Measurements from ENCODE around the gene CALR. TPM values are rescaled to one million over a fixed set of nuclear protein-coding genes. Genes with fewer than 3 reads are reported as not detected.
A peak's percentile ranks its signal among the peaks of the same experiment; 100 is the strongest.

CALR gene
- total and polyA plus RNA-seq, 9 of the 15 experiments (the other 6 are each of a cell fraction or from before 2014, with no cell fraction given), result 126 to 811 (median 642) TPM

DNA sequence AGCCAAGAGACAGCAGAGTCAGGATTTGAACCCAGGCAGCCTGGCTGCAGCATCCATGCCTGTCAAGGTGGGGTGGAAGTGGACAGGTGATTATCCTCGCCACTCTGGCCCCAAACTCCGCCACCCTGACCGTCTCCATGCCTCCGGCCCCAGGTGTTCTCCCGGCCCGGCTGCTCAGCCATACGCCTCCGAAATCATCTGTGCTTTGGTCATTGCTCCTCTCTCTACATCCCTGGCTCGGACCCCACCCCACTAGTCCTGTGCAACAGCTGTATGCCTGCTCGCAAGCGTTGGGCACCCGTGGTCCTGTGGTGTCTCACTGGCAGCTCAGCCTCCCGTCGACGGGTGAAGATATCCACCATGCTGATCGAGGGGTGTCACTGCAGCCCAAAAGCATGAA lies 34.8 kb downstream of the CALR start:
- H3K79me2 ChIP-seq (ENCODE audit: control insufficient read depth, insufficient read depth, low read length), result no peaks in the 10 kb centered on the region
- H4K20me1 ChIP-seq (replicated peaks; ENCODE audit: control insufficient read depth, insufficient read depth, low read length), result no peaks in the 10 kb centered on the region
- WGBS (ENCODE audit: insufficient coverage, low coverage, missing lambda C conversion rate), result 75% methylated on average over 16 of the region's 16 CpGs
- no peaks in the 10 kb centered on the region for H3K36me3 ChIP-seq (ENCODE audit: control insufficient read depth, insufficient read depth, low read length)
- H3K9me3 ChIP-seq (replicated peaks; ENCODE audit: control insufficient read depth, insufficient read depth, low read depth, low read length), result no peaks in the 10 kb centered on the region
- no peak overlapping the region for H3K9ac ChIP-seq (ENCODE audit: insufficient read depth in 1 of 2, low read depth in 2 of 2, low read length in 2 of 2)
- FAIRE-seq (no peak), ATAC-seq (no peak), DNase-seq (ENCODE audit: extremely low read depth in 1 of 4, low spot score in 3 of 4) (peak in 1 of 4 experiments; percentile 2)
- in situ Hi-C loops (cut with MboI), result loop anchor here (10.0 kb wide), 1 partner anchor 452 kb away; no protein-coding TSS in a partner anchor
- H3K4me2 ChIP-seq (ENCODE audit: insufficient read depth, low read length), result no peak overlapping the region
- CTCF ChIA-PET (ENCODE audit: low intra/inter-chr PET ratio), result no interaction called here
- H3K27me3 ChIP-seq (ENCODE audit: control insufficient read depth in 2 of 2, insufficient read depth in 2 of 2, low read length in 2 of 2), result no peaks in the 10 kb centered on the region
- no peak overlapping the region for H2AFZ ChIP-seq (ENCODE audit: low read depth, low read length)
- intact Hi-C loops (cut with micrococcal nuclease), result no loop called here
- no TSS peak for BruUV-seq (replicated peaks)
- H3K4me1 ChIP-seq (replicated peaks in 1 of 2; ENCODE audit: control insufficient read depth in 2 of 2, insufficient read depth in 2 of 2, low read length in 2 of 2), result peaks cover 14 to 47% of the 10 kb centered on the region in 2 experiments; a peak in 4 of 5 replicates
- POLR2A ChIA-PET, result interaction anchor here (0.6 kb wide), 2 partner anchors 13 to 88 kb away, joined by 3 to 4 read pairs; no protein-coding TSS in a partner anchor
- peaks cover 5% of the 10 kb centered on the region for H3K9me1 ChIP-seq (ENCODE audit: control insufficient read depth, insufficient read depth, low read length)
- H3K4me3 ChIP-seq, result no peak overlapping the region
- no peak overlapping the region for H3K27ac ChIP-seq (ENCODE audit: extremely low read depth, low read depth, low read length)
- TF ChIP-seq, protein P1, sequence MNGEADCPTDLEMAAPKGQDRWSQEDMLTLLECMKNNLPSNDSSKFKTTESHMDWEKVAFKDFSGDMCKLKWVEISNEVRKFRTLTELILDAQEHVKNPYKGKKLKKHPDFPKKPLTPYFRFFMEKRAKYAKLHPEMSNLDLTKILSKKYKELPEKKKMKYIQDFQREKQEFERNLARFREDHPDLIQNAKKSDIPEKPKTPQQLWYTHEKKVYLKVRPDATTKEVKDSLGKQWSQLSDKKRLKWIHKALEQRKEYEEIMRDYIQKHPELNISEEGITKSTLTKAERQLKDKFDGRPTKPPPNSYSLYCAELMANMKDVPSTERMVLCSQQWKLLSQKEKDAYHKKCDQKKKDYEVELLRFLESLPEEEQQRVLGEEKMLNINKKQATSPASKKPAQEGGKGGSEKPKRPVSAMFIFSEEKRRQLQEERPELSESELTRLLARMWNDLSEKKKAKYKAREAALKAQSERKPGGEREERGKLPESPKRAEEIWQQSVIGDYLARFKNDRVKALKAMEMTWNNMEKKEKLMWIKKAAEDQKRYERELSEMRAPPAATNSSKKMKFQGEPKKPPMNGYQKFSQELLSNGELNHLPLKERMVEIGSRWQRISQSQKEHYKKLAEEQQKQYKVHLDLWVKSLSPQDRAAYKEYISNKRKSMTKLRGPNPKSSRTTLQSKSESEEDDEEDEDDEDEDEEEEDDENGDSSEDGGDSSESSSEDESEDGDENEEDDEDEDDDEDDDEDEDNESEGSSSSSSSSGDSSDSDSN (IDR thresholded peaks at IDR 0.05; ENCODE audit: borderline replicate concordance in 1 of 2, low read depth in 2 of 2, low read length in 2 of 2), result no peak
- TF ChIP-seq ZFP36 (IDR thresholded peaks at IDR 0.05; ENCODE audit: low read depth, low read length, partially characterized antibody), result no peak
- no peak for TF ChIP-seq CBX3 (IDR thresholded peaks at IDR 0.05; ENCODE audit: borderline replicate concordance in 1 of 2, low read length in 2 of 2)
- TF ChIP-seq NRF1 (conservative IDR thresholded peaks at IDR 0.05 in 1 of 2, IDR thresholded peaks at IDR 0.05 in 1 of 2), result no peak
